Measurements from ENCODE around the gene C1QTNF8.
"Not testable (repeated sequence)": the region's sequence is repeated elsewhere in the genome, so short reads cannot be mapped to it uniquely, and the experiment has no call there.

- not testable (repeated sequence) for TF ChIP-seq CTCF (IDR thresholded peaks at IDR 0.05; ENCODE audit: insufficient read depth, low read length); REST (IDR thresholded peaks at IDR 0.05; ENCODE audit: insufficient replicate concordance, low read depth); SPI1 (IDR thresholded peaks at IDR 0.05; ENCODE audit: borderline replicate concordance, low read depth)
Observed at GRCh38 chr16:1092685-1093283, 3.3 kb downstream of the C1QTNF8 start.
